ENCODE measurements around the gene CDC37L1. TPM values are rescaled to one million over a fixed set of nuclear protein-coding genes. Genes with fewer than 3 reads are reported as not detected.

Gene CDC37L1
- total and polyA plus RNA-seq, 2 of the 8 experiments (the other 6 are each of a cell fraction or from before 2014, with no cell fraction given): 4.6 to 23.8 TPM

DNA sequence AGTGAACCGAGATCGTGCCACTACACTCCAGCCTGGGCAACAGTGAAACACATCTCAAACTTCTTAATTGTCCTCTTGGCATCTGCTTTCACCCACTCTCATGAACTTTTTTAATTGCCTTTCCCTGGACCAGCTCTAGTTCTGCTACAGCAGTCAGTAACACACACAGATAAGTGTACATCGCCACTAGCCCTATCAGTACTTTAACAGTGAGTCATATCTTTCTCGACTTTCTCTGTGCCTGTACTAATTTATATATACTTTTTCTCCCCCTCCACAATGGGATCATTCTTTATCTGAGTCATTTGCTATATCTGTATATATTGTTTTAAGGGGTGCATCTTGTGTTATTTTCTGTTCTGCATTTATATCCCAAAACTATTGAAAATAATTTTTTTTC is 6.7 kb downstream of the CDC37L1 start:
- Histone ChIP-seq H2BK5ac (ENCODE audit: low read depth, low read length) (no peak overlapping the region), H3K4me1 (replicated peaks in 1 of 4; ENCODE audit: control insufficient read depth in 3 of 4, insufficient read depth in 4 of 4, low read length in 3 of 4) (no peaks in the 10 kb centered on the region), H2BK15ac (ENCODE audit: low read length) (no peak overlapping the region), H3K56ac (replicated peaks; ENCODE audit: insufficient read length, low read depth, low read length) (no peak overlapping the region), H3K9me3 (ENCODE audit: insufficient read depth in 2 of 2, low read depth in 1 of 2, low read length in 1 of 2) (no peaks in the 10 kb centered on the region), H2AFZ (ENCODE audit: low read length) (no peak overlapping the region), H3K4me3 (ENCODE audit: extremely low read depth in 1 of 4, insufficient read depth in 2 of 4, low read depth in 3 of 4, low read length in 4 of 4) (no peak overlapping the region), H2BK20ac (ENCODE audit: low read length) (no peak overlapping the region), H3K4me2 (ENCODE audit: insufficient read depth in 1 of 2, low read depth in 2 of 2, low read length in 2 of 2) (no peak overlapping the region), H3K27me3 (replicated peaks in 1 of 4; ENCODE audit: control insufficient read depth in 3 of 4, extremely low read depth in 1 of 4, insufficient read depth in 3 of 4, low read length in 3 of 4) (no peaks in the 10 kb centered on the region), H3K14ac (ENCODE audit: insufficient read length) (no peak overlapping the region), H4K91ac (replicated peaks; ENCODE audit: insufficient read length, low read length) (no peak overlapping the region), H3K18ac (ENCODE audit: extremely low read depth, low read length) (no peak overlapping the region), H4K20me1 (replicated peaks in 1 of 2; ENCODE audit: control insufficient read depth in 1 of 2, insufficient read depth in 2 of 2, low read length in 2 of 2) (peaks cover 0 to 2% of the 10 kb centered on the region in 2 experiments), H4K8ac (ENCODE audit: extremely low read depth, insufficient read depth, low read length) (no peak overlapping the region), H3K79me1 (ENCODE audit: low read depth, low read length) (0 out of 2 replicates have a peak, but pooled peaks cover 2% of the 10 kb centered on the region), H2BK12ac (ENCODE audit: low read depth, low read length) (no peak overlapping the region), H4K5ac (ENCODE audit: insufficient read length, low read depth, low read length) (no peak overlapping the region), H3K23ac (ENCODE audit: insufficient read length) (no peak overlapping the region), H3K4ac (replicated peaks; ENCODE audit: insufficient read length, low read depth, low read length) (no peak overlapping the region), H3K27ac (ENCODE audit: low read depth, low read length) (no peak overlapping the region), H2AK5ac (ENCODE audit: low read depth, low read length) (no peak overlapping the region), H2BK120ac (replicated peaks; ENCODE audit: low read depth, low read length) (no peak overlapping the region), H3K36me3 (ENCODE audit: control insufficient read depth in 2 of 4, insufficient read depth in 4 of 4, low read length in 3 of 4) (peaks cover 4 to 42% (median 12%) of the 10 kb centered on the region in 4 experiments), H3K79me2 (ENCODE audit: control insufficient read depth in 1 of 2, insufficient read depth in 2 of 2, low read length in 2 of 2) (peaks cover 2 to 15% of the 10 kb centered on the region in 2 experiments; a peak in 3 of 4 replicates), H3K9ac (replicated peaks in 1 of 4; ENCODE audit: extremely low read depth in 1 of 4, low read depth in 3 of 4, low read length in 3 of 4) (no peak overlapping the region), H3K23me2 (ENCODE audit: low read depth, low read length) (no peaks in the 10 kb centered on the region)
- WGBS, 2 experiments (ENCODE audit: extremely low coverage in 1 of 2, insufficient coverage in 1 of 2, insufficient read length in 1 of 2, insufficient replicate concordance in 2 of 2, low coverage in 1 of 2, low lambda C conversion rate in 2 of 2, missing lambda C conversion rate in 1 of 2): 92% methylated on average over 4 of the region's 4 CpGs; no CpG with 5 or more reads in 1 of the 2 experiments
- ChIA-PET CTCF (ENCODE audit: partially characterized antibody) (interaction anchor here (1.4 kb wide), 1 partner anchor 82 kb away, joined by 3 read pairs; no protein-coding TSS in a partner anchor), POLR2A (ENCODE audit: partially characterized antibody) (no interaction called here)
- DNase-seq (ENCODE audit: low read depth in 1 of 2, low spot score in 2 of 2) (no peak), FAIRE-seq (no peak)
- TF ChIP-seq FOSL1 (IDR thresholded peaks at IDR 0.05; ENCODE audit: insufficient read depth, low read depth, low read length): no peak
- TF ChIP-seq CHD1 (IDR thresholded peaks at IDR 0.05; ENCODE audit: low read depth, low read length): no peak
- TF ChIP-seq SRF (IDR thresholded peaks at IDR 0.05; ENCODE audit: low read depth, low read length): no peak
- TF ChIP-seq BCL11A (IDR thresholded peaks at IDR 0.05; ENCODE audit: low read depth in 2 of 2, low read length in 2 of 2): no peak
- no peak for TF ChIP-seq RFX5 (IDR thresholded peaks at IDR 0.05; ENCODE audit: borderline replicate concordance, low read depth, low read length)
- TF ChIP-seq, protein P1, sequence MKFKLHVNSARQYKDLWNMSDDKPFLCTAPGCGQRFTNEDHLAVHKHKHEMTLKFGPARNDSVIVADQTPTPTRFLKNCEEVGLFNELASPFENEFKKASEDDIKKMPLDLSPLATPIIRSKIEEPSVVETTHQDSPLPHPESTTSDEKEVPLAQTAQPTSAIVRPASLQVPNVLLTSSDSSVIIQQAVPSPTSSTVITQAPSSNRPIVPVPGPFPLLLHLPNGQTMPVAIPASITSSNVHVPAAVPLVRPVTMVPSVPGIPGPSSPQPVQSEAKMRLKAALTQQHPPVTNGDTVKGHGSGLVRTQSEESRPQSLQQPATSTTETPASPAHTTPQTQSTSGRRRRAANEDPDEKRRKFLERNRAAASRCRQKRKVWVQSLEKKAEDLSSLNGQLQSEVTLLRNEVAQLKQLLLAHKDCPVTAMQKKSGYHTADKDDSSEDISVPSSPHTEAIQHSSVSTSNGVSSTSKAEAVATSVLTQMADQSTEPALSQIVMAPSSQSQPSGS (IDR thresholded peaks at IDR 0.05; ENCODE audit: low read length): no peak
- no peak for TF ChIP-seq SUZ12 (IDR thresholded peaks at IDR 0.05; ENCODE audit: low read length)
- no peak for TF ChIP-seq BACH1 (IDR thresholded peaks at IDR 0.05; ENCODE audit: low read length)
- TF ChIP-seq SAP30 (IDR thresholded peaks at IDR 0.05; ENCODE audit: insufficient read depth, insufficient replicate concordance, low read length): no peak
- TF ChIP-seq KDM4A (IDR thresholded peaks at IDR 0.05; ENCODE audit: low read depth, low read length, severe bottlenecking): no peak
- TF ChIP-seq POLR2A (IDR thresholded peaks at IDR 0.05; ENCODE audit: control extremely low read depth in 1 of 2, low read depth in 2 of 2, low read length in 2 of 2): no peak
- no peak for TF ChIP-seq SIX5 (IDR thresholded peaks at IDR 0.05; ENCODE audit: low read depth, low read length)
- TF ChIP-seq EGR1 (IDR thresholded peaks at IDR 0.05; ENCODE audit: borderline replicate concordance, low read depth, low read length): no peak
- TF ChIP-seq HDAC6 (IDR thresholded peaks at IDR 0.05; ENCODE audit: low read depth, low read length): no peak
